HG02610 (cell line): ENCODE measurements around the gene CALD1.

ENCODE experiments used
- ATAC-seq: cut with Tn5 transposase; IDR thresholded peaks from one replicate; pipeline ENCODE4 v1.9.1; 2021; ENCODE audit warnings: mild to moderate bottlenecking, moderate library complexity; ENCODE audit not compliant: unreplicated experiment

CALD1 gene

GRCh38 chr7:134820778-134821177 is 41.3 kb downstream of the CALD1 start:
- no peak for ATAC-seq

- ATAC-seq: no peak
Observed at GRCh38 chr7:134823400-134823799, 44.0 kb downstream of the CALD1 start.

GRCh38 chr7:134825666-134826065 is 46.2 kb downstream of the CALD1 start:
- no peak for ATAC-seq

GRCh38 chr7:134826105-134826504 is 46.7 kb downstream of the CALD1 start:
- ATAC-seq: no peak

GRCh38 chr7:134827436-134827835 is 48.0 kb downstream of the CALD1 start:
- ATAC-seq: no peak

GRCh38 chr7:134827889-134828288 is 48.5 kb downstream of the CALD1 start:
- no peak for ATAC-seq

GRCh38 chr7:134828361-134828760 is 48.9 kb downstream of the CALD1 start:
- no peak for ATAC-seq

GRCh38 chr7:134829380-134829986 is 50.0 kb downstream of the CALD1 start:
- ATAC-seq: no peak

- ATAC-seq: no peak
Observed at GRCh38 chr7:134831862-134832261, 52.4 kb downstream of the CALD1 start.

- no peak for ATAC-seq
Observed at GRCh38 chr7:134832367-134832766, 52.9 kb downstream of the CALD1 start.

- ATAC-seq: no peak
Observed at GRCh38 chr7:134834689-134835462, 55.4 kb downstream of the CALD1 start.

- no peak for ATAC-seq
Observed at GRCh38 chr7:134835463-134835823, 56.0 kb downstream of the CALD1 start.

- ATAC-seq: no peak
Observed at GRCh38 chr7:134836447-134836846, 57.0 kb downstream of the CALD1 start.

- ATAC-seq: no peak
Observed at GRCh38 chr7:134839298-134839697, 59.9 kb downstream of the CALD1 start.

- no peak for ATAC-seq
Observed at GRCh38 chr7:134842062-134842461, 62.6 kb downstream of the CALD1 start.

- no peak for ATAC-seq
Observed at GRCh38 chr7:134842886-134843430, 63.5 kb downstream of the CALD1 start.

- no peak for ATAC-seq
Observed at GRCh38 chr7:134844200-134844599, 64.8 kb downstream of the CALD1 start.

GRCh38 chr7:134845461-134845860 is 66.0 kb downstream of the CALD1 start:
- ATAC-seq: no peak

- no peak for ATAC-seq
Observed at GRCh38 chr7:134847851-134848588, 68.6 kb downstream of the CALD1 start.

GRCh38 chr7:134850066-134850465 is 70.6 kb downstream of the CALD1 start:
- no peak for ATAC-seq

- ATAC-seq: no peak
Observed at GRCh38 chr7:134851141-134851540, 71.7 kb downstream of the CALD1 start.

GRCh38 chr7:134852625-134853024 is 73.2 kb downstream of the CALD1 start:
- ATAC-seq: no peak
